ENCODE data around the gene WDR72. TPM values are rescaled to one million over a fixed set of nuclear protein-coding genes. Genes with fewer than 3 reads are reported as not detected.

Gene WDR72
- total RNA-seq, 4 donors from 2014 or later: not detected

GRCh38 chr15:53644660-53645059 lies 114.8 kb downstream of the WDR72 start:
- no peak for DNase-seq (ENCODE audit: low spot score)
- TF ChIP-seq, protein P1, sequence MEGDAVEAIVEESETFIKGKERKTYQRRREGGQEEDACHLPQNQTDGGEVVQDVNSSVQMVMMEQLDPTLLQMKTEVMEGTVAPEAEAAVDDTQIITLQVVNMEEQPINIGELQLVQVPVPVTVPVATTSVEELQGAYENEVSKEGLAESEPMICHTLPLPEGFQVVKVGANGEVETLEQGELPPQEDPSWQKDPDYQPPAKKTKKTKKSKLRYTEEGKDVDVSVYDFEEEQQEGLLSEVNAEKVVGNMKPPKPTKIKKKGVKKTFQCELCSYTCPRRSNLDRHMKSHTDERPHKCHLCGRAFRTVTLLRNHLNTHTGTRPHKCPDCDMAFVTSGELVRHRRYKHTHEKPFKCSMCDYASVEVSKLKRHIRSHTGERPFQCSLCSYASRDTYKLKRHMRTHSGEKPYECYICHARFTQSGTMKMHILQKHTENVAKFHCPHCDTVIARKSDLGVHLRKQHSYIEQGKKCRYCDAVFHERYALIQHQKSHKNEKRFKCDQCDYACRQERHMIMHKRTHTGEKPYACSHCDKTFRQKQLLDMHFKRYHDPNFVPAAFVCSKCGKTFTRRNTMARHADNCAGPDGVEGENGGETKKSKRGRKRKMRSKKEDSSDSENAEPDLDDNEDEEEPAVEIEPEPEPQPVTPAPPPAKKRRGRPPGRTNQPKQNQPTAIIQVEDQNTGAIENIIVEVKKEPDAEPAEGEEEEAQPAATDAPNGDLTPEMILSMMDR (IDR thresholded peaks at IDR 0.05): no peak

GRCh38 chr15:53634517-53635106 lies 124.9 kb downstream of the WDR72 start:
- TF ChIP-seq, protein P1 (IDR thresholded peaks at IDR 0.05): no peak
- DNase-seq (ENCODE audit: low spot score): no peak
- no peak for ATAC-seq (ENCODE audit: low FRiP score)

More at GRCh38 chr15:53644660-53645059, 114.8 kb downstream of the WDR72 start:
- ATAC-seq (ENCODE audit: low FRiP score): no peak

GRCh38 chr15:53627279-53627678 lies 132.2 kb downstream of the WDR72 start:
- DNase-seq (ENCODE audit: low spot score): no peak

GRCh38 chr15:53625962-53626845 lies 133.3 kb downstream of the WDR72 start:
- no peak for ATAC-seq (ENCODE audit: low FRiP score)
- DNase-seq (ENCODE audit: low spot score): no peak
- TF ChIP-seq, protein P1 (IDR thresholded peaks at IDR 0.05): no peak

More at GRCh38 chr15:53627279-53627678, 132.2 kb downstream of the WDR72 start:
- TF ChIP-seq, protein P1 (IDR thresholded peaks at IDR 0.05): no peak
- ATAC-seq (ENCODE audit: low FRiP score): no peak

- TF ChIP-seq, protein P1 (IDR thresholded peaks at IDR 0.05): no peak
- DNase-seq (ENCODE audit: low spot score) (no peak), ATAC-seq (ENCODE audit: low FRiP score) (no peak)
Measured at GRCh38 chr15:53625260-53625659, 134.2 kb downstream of the WDR72 start.

DNA sequence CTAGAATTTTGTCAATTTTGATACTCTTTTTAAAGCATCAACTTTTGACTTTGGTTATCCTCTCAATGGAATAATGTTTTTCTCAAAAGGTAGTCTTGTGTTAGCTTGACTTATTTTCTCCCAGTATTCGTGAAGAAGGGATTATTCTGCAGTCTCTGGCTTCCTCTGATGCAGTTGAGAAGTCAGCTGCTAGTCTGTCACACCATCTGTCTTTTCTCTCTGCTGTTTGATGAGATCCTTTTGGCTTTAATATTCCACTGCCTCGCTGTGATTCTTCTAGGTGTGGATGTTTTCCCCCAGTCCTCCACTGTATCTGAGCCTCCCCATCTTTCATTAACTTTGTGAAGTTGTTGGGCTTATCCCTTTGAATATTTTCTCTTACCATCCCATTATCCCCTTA lies 141.0 kb downstream of the WDR72 start:
- TF ChIP-seq, protein P1 (IDR thresholded peaks at IDR 0.05): no peak
- no peak for DNase-seq (ENCODE audit: low spot score)
- ATAC-seq (ENCODE audit: low FRiP score): no peak

Measured in omental fat pad (tissue), 4 donors.